OCI-LY1 (cell line): Measurements from ENCODE around the gene MYB.

Experiments used
- EZH2 ChIP-seq: fragments of 200-600 bp; sonication (generic), shearing (Covaris generic); IDR thresholded peaks from 2 replicates; pipeline ENCODE4 v1.8.0; 2017; ENCODE audit warnings: borderline replicate concordance, mixed run types, mild to moderate bottlenecking, antibody characterized with exemption, low read length, moderate library complexity, mixed read lengths
- TF ChIP-seq, protein P1 (sequence below): fragments of 200-600 bp; sonication (generic), shearing (Covaris generic); IDR thresholded peaks from 2 replicates; pipeline ENCODE4 v1.5.1; 2017; ENCODE audit warnings: mild to moderate bottlenecking, antibody characterized with exemption, low read length, moderate library complexity, mixed read lengths

DNA sequence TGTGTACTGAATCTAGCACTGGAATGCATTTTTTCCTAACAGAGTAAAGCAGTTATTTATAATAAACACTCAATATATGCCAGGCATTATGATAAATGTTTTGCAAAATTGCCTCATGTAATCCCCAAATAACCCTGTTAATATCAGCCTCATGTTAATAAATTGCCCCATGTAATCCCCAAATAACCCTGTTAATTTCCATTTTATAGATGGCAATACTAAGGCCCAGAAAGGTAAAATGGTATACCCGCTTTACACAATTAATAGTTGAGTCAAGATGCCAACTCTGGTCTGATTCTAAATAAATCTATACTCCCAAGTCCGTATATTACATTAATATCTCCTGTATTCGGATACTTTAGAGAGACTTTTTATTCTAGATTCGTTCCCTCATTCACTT, 6.3 kb downstream of the MYB start:
- TF ChIP-seq, protein P1, sequence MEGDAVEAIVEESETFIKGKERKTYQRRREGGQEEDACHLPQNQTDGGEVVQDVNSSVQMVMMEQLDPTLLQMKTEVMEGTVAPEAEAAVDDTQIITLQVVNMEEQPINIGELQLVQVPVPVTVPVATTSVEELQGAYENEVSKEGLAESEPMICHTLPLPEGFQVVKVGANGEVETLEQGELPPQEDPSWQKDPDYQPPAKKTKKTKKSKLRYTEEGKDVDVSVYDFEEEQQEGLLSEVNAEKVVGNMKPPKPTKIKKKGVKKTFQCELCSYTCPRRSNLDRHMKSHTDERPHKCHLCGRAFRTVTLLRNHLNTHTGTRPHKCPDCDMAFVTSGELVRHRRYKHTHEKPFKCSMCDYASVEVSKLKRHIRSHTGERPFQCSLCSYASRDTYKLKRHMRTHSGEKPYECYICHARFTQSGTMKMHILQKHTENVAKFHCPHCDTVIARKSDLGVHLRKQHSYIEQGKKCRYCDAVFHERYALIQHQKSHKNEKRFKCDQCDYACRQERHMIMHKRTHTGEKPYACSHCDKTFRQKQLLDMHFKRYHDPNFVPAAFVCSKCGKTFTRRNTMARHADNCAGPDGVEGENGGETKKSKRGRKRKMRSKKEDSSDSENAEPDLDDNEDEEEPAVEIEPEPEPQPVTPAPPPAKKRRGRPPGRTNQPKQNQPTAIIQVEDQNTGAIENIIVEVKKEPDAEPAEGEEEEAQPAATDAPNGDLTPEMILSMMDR, result no peak
- no peak for TF ChIP-seq EZH2
